ENCODE measurements around the gene LAD1.
A peak's percentile ranks its signal among the peaks of the same experiment; 100 is the strongest.

LAD1 gene, protein sequence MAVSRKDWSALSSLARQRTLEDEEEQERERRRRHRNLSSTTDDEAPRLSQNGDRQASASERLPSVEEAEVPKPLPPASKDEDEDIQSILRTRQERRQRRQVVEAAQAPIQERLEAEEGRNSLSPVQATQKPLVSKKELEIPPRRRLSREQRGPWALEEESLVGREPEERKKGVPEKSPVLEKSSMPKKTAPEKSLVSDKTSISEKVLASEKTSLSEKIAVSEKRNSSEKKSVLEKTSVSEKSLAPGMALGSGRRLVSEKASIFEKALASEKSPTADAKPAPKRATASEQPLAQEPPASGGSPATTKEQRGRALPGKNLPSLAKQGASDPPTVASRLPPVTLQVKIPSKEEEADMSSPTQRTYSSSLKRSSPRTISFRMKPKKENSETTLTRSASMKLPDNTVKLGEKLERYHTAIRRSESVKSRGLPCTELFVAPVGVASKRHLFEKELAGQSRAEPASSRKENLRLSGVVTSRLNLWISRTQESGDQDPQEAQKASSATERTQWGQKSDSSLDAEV

DNA sequence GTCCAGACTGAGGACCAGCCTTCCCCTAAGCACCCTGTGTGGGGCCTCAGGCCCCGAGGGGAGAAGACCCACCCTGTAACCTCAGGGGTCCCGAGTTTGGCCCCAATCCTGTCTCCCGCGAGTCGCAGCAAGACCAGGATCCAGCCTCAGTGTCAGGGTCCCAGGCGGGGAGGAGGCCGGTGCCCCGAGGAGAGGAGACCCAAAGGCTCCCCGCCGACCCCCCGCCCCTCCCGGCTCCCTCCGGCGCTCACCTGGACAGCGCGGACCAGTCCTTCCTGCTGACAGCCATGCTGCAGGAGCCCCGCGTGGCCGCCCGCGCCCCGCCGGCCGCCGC lies at the start of gene LAD1:
TSS of gene LAD1 (minus strand) at position 307 of the 334 bp plus-strand sequence. CDS start at position 289, 18 bp downstream.
- DNase-seq (ENCODE audit: low spot score), result no peak

DNA sequence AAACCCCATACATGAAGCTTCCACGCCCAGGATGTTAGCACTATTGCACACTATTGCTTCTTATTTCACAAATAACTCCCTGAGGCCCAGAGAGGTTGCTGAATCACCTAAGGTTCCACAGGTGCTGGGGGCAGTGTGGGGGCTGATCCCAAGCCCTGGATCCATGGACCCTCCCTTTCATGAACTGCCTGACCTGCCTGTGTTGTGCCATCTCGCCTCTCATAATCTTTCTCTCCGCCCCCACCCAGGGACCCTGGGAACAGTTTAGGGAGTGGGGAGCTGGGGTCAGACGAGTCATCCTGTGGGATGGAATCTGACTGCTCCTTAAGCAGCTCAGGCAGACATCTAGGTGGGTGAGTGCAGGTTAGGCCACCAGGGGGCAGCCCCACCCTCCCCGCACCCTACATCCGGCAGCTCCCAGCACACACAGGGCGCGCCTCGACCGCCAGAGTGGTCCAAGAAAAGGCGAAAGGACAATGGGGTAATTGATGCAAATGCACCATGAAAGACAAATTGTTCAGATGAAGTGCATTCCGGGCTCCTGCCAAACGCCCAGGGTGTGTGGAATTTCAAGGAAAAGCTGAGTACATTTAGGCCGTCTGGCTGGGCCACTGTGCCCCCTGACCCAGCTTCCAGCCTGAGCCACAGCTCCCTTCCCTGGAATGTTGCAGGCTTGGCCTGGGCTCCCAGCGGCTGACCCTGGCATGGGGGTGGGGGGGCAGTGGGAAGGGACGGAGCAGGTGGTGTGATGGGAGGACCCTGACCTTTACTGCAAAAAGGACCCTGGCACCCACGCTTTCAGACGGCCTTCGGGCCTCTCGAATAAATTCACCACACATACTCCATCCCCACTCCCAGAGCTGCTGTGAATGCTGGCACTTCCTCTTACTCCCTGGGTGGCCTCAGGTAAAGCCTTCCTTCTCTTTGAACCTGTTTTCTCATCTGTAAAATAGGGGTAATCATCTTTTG lies 49.1 kb upstream of the LAD1 start:
- peak; percentile 88 for DNase-seq (ENCODE audit: low spot score)

DNA sequence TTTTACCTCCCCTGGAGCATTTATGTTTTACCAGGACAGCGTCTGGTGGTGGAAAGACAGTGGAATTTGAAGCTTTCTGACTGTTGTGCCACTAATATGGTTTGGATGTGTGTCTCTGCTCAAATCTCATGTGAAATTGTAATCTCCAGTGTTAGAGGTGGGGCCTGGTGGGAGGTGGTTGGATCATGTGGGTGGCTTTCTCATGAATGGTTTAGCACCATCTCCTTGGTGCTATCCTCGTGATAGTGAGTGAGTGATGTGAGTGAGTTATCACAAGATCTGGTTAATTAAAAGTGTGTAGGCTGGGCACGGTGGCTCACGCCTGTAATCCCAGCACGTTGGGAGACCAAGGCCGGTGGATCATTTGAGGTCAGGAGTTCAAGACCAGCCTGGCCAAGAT lies 46.2 kb upstream of the LAD1 start:
- no peak for DNase-seq (ENCODE audit: low spot score)

DNA sequence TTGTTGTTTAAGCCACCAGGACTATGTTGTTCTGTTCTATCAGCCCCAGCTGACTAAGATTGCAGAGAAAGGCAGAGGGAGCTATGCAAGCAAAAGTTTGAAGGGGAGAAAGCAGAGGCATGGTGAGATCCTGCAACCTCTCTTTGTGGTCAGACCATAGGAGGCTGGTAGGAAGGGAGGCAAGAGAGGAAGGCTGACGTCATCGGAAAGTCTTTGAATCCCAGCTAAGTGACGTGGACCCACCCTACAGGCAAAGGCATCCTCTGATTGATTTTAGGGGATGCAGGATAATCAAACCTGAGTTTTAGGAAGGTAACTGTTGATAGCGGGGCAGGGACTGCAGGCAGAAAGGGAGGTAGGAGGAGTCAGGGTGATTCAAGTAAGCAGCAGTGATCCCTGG lies 45.7 kb upstream of the LAD1 start:
- no peak for DNase-seq (ENCODE audit: low spot score)

DNA sequence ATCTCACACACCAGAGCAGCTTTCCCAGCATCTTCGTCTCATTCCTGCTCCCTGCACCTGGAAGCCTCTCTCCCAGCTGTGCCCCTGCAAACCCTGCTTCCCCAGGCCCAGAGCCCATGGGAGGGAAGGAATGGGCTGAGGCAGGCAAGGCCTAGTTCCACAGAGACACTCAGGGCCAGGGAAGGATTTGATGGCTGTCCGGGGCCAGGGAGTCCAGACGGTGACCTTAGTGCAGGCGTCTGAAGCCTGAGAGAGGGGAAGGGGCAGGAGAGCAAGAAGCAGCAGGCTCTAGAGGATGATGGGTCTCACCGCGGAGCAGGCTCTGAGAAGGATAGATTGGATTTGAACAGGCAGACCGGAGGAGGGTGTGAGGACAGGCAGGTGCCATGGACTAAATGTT lies 44.6 kb upstream of the LAD1 start:
- no peak for DNase-seq (ENCODE audit: low spot score)

DNA sequence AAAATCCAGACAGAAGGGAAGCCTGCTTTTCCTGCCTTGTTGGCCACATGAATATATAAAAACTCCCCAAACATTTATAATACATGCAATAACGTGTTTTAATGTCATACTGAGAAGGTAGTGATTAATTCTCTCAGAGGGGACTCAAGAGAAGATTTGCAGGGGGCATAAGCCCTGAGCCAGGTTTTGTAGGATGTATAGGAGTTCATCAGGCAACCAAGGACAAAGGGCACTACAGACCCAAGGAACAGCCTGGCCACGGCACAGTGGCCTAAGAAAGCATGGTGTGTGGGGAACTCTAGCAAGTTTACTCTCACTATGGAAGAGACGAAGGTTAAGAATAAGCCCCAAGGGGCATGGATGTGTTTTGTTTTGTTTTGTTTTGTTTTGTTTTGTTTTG lies 37.8 kb upstream of the LAD1 start:
- DNase-seq (ENCODE audit: low spot score), result no peak

DNA sequence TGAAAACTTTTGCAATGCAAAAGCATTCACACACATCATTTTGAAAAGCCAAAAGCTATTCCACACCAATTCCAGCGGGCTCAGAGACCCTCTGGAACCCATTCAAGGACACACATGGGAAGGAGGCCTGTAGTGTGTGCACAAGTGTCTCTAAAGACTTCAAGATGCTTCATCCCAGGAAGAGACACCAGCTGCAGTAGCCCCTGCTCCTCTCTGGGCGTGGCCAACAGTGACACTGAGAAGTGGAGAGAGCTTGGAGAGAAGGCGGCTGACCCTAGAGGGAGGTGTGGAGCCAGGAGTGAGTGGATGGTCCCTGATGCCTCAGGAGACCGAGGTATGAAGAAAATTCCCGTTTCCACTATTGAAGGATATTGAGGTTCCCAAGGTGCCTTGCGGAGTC lies 37.3 kb upstream of the LAD1 start:
- no peak for DNase-seq (ENCODE audit: low spot score)

DNA sequence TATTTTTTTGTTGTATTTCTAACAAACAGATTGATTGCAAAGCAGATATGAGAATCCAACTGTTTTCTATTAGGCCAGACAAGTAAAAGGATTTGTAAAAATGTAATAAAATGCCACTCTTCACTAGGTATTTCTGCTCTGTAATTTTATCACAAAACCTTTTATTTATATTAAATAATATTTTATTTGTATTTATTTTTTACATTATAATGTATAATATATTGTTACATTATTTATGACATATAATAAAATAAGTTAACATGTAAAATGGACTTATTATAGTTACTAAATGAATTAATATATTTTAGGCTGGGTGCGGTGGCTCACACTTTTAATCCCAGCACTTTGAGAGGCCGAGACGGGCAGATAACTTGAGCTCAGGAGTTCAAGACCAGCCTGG lies 35.1 kb upstream of the LAD1 start:
- DNase-seq (ENCODE audit: low spot score), result no peak

DNA sequence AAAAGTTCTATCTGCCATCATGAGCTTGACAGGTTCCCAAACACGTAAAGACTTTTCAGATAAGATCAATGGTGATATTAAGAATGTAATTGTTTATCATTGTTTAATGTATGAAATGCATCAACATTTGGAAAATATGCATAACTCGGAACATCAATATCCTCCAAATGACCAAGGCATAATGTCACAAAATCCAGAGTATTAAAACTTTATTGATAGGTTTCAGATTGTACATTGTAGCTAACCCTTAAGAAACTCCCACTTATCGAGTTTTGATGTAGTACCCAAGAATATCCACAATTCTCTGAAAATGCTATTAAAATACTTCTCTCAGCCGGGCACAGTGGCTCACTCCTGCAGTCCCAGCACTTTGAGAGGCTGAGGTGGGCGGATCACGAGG lies 34.5 kb upstream of the LAD1 start:
- no peak for DNase-seq (ENCODE audit: low spot score)

DNA sequence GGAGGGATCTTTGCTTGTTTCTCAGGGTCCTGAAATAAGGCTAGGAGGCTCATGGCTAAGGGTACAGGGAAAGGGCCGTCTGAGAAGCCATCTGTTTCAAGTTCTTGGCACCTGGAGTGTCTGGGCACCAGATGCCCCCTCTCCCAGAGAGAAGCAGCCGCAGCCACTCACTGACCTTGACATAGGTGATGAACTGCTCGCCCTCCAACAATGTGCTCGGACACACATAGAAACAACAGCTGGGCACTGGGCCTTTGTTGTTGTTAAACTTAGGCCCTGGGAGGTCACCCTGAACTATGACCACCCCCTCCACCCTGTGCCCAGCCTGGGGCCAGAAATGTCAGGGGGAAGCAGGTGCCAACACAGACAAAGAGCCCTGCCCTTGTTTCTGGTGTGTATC lies 31.7 kb upstream of the LAD1 start:
- no peak for DNase-seq (ENCODE audit: low spot score)

DNA sequence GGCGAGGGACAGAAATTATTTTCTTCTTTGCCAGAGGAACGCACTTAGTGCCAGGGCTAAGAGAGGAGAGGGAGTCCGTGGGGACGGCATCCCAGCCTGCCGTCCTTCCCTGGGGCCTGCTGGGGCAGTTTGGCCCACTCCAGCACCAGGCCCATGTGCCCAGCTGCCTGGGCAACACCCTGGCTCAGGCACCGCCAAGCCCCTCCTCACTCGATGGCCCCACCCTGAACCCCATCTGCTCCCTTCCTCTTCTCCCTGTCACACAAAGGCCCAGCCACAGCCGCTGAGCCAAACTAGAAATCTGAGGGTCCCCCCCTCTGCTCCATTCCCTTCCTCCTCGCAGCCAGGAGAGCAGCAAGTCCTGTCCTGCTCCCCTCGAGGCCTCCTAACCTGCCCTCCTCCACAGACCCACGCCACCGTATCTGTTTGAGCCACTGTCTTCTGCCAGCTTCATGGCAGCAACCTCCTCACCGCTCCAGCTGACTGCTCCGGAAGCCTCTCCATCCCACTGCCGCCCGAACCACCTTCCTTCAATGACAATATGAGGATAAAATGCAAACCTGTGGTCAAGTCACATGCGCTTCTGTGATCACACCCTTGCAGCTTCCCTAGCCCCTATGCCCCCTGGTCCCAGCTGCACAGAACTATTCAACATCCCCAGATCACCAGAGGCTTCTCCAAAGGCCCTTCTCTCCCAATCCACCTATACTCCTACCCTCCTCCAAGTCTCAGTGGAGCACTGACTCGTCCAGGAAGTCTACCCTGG lies 30.8 kb upstream of the LAD1 start:
- DNase-seq (ENCODE audit: low spot score), result no peak

DNA sequence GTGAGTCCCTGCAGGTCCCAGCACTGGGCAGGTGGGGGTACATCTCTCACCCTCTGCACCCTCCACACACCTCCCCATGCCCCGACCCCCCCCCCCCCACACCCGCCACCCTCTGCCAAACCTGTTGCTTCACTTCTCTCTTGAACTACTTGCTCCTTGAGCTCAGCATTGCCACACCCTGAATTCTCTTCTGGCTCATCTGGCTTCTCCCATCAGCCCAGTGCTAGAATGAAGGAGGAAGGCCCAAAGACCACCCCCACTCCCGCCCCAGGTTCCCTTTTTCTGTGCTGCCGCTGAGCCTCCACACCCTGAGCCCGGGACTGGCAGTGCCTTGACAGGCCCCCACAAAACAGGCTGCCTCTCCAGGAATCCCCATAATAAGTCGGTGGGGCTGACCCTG lies 28.8 kb upstream of the LAD1 start:
- DNase-seq (ENCODE audit: low spot score), result no peak

DNA sequence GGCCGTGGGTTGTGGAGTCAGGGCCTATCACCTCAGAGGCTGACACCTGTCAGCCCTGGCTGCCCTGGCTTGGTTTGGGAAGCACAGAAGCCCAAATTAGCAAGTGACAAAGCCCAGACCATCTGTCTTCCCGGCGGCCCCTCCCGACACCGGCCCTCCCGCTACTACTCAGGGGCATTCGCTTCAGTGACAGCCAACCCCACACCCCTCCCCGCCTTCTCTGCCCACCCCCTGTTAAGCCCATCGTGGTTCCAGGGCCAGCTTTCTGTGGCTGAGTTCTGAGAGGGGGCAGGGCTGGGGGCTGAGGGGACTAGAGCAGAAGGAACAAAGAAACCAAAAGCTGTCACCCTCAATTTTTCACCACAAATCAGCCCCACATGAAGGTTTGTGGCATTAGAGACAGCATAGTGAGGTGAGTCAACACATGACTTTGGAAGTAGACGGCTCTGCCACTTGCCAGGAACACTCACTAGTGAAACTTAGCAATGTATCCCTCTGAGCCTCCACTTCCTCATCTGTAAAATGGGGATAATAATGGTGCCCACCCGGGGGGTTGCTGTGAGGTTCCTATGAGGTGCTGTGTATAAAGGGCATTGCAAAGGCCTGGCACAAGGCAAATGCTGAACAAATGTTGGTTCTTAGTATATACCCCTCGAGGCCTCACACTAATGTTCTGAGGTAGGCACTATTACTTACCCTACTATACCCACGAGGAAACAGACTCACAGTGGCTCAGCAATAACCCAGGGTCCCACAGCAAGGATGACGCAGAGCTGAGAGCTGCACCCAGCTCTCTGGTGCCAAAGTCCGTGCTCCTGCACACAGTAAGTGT lies 27.6 kb upstream of the LAD1 start:
- no peak for DNase-seq (ENCODE audit: low spot score)

DNA sequence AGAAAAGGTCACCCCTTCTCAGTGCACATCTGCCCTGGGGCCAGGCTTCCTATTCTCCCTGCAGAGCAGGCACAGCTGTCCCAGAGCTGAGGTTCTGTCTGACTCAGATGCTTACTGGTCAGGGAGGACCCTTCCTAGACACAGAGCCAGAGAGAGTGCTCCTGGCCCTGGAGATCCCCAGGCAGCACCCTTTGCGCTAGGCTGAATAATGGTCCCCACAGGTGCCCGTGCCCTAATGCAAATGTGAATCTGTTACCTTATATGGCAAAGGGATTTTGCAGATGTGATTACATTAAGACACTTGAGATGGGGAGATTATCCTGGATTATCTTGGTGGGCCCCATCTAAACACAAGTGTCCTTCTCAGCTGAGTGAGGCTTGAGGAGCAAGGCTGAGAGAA lies 25.0 kb upstream of the LAD1 start:
- no peak for DNase-seq (ENCODE audit: low spot score)

DNA sequence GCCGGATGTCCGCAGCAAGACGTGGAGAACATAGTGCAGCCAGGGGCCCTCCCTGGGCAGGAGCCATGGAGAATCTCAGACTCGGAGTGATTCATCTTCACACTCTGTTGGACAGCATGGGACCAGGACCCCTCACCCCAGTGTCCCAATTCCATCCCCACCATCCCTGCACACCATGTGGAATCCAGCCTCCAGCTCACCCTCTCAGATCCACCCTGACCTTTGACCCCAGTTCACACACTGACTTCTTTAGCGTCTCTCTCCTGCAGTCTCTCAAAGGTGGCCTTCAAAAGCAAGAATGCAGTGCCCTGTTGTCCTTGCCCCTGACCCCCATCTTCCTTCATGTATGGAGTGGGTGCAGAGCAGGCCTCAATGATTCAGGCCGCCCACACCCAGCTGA lies 24.5 kb upstream of the LAD1 start:
- no peak for DNase-seq (ENCODE audit: low spot score)

DNA sequence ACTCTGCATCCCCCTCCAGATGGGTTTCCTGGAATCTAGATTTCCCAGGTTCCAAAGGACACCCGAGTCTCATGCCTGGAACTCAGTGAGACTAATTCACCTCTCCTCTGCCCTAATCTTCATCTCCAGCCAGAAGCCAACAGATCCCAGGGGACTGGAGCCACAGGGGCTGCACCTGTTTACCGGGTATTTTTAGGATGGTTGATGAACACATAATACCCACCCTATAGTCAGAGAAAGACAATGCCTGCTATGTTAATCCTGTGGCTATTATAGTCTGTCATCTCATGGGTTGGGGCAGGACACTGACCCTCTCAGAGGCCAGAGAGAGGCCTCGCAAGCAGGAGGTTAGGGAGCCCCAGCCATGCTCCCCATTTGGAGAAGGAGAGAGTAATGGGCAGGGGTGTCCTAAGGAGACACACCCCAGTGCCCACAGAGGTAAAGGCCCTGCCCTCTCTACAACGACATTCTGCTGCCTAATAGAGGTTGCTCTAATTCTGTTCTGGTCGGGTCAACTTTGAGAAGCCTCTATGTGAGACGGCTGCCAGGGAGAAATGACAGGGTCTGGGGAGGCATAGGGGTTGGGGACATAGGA lies 23.4 kb upstream of the LAD1 start:
- no peak for DNase-seq (ENCODE audit: low spot score)

DNA sequence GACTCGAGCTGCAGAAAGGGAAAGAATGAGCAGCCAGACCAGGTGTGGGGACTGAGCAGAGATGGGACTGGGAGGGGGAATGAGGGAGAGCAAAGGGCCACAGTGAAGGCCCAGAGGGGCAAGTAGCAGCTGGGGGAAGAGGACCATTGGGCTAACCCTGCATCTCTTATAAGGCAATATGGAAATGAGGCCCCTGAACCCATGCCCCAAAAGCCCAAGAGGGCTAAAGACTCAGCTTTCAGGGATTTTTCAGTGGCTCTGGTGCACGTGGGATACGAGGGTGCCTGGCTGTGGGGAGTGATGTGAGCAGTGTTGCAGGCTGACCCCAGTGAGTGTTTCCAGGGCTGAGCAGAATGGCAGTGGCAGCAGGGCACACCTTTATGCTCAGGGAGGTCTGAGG lies 22.9 kb upstream of the LAD1 start:
- no peak for DNase-seq (ENCODE audit: low spot score)

DNA sequence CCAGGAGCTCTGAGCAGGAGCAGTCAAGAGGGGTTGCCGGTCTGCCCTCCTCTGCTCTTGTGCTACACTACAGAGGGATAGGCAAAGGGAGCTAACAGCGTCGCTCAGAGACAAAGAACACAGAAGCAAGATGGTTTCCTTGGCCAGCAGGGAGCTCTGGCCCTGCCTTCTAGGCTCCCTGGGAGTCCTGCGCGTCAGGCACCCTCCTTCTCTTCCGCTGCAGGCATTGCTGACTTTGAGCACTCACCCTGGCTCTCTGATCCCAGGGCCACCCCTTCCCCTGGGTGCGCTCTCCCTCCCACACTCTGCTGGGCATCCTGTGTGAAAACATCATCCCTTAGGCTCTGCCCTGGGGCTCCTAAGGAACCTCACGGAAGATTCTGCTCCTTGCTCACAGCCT lies 21.9 kb upstream of the LAD1 start:
- no peak for DNase-seq (ENCODE audit: low spot score)

DNA sequence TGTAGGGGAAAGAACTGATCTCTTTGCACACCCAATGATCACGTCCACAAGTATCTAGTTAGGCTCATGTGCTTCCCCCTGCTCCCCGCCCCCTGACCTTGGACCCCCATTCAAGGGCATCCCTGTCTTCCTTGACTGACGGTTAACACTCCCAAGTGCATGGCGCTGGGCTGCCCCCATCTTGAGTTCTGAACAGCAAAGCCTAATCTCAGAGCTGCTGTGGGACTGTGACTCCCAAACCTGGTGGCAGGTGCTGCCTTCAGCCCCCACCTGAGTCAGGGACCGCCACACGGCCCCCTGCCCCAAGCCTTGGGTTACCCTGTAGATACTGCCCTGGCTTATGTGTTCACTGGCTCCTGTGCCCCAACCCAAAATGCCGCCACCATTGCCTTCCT lies 21.5 kb upstream of the LAD1 start:
- no peak for DNase-seq (ENCODE audit: low spot score)

DNA sequence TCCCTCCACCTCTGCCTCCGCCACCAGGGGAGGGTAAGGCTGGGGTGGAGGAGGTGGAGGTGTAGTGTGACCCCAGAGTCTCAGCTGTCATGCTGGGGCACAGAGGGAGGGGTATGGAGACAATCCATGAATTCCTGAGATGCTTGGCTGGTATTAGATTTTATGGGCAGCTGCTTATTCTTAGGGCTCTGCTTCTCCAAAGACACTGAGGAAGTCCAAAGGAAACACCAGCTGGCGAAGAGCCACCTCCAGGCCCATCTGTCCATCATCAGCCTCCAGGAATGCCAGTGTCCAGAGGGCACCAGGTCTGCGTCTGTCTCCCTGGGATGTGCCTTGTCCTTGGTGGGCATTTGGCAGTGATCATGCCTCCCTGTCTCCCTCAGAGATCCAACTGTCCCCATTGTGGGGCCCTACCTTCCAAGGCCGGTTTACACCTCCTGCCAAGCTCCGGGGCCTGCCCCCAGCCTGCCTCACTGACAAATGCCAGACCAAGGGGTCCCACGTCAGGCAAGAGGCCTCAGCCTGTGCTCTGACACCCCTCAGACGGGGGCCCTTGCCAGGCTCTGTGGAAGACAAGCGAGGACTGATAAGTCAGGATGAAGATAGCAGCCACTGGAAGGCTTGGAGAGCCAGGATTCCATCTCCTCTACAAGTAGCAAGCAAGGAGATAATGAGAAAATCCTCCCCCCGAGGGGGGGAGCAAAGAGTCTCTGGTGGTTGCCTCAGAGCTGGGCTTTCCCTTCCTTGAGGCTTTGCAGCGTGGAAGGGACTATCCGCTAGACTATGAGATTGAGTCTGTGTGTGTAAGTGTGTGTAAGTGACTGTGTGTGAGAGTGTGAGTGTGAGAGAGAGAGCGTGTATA lies 20.9 kb upstream of the LAD1 start:
- DNase-seq (ENCODE audit: low spot score), result no peak

Data from ecto neural progenitor cell (in vitro differentiated cells).